Esophagus muscularis mucosa (tissue), 3 donors: ENCODE results near the gene RNF39.

Experiments used
- POLR2AphosphoS5 ChIP-seq, 2 donors: sonication (generic); formaldehyde crosslinking; IDR thresholded peaks; one replicate each; pipeline ENCODE4 v1.6.1; 2017; ENCODE audit warnings: antibody characterized with exemption in 2 of 2
- TF ChIP-seq, protein P1 (sequence below), 3 experiments: fragments of 200-600 bp in 2 of 3; fragments of 450-650 bp in 1 of 3; sonication (generic) in 2 of 3; IDR thresholded peaks; one replicate each; pipeline ENCODE4 v1.5.1; 2017 to 2019; ENCODE audit warnings: antibody characterized with exemption in 3 of 3, mild to moderate bottlenecking in 2 of 3, moderate library complexity in 1 of 3

- no peak for TF ChIP-seq POLR2AphosphoS5 (IDR thresholded peaks at IDR 0.05)
- TF ChIP-seq, protein P1, sequence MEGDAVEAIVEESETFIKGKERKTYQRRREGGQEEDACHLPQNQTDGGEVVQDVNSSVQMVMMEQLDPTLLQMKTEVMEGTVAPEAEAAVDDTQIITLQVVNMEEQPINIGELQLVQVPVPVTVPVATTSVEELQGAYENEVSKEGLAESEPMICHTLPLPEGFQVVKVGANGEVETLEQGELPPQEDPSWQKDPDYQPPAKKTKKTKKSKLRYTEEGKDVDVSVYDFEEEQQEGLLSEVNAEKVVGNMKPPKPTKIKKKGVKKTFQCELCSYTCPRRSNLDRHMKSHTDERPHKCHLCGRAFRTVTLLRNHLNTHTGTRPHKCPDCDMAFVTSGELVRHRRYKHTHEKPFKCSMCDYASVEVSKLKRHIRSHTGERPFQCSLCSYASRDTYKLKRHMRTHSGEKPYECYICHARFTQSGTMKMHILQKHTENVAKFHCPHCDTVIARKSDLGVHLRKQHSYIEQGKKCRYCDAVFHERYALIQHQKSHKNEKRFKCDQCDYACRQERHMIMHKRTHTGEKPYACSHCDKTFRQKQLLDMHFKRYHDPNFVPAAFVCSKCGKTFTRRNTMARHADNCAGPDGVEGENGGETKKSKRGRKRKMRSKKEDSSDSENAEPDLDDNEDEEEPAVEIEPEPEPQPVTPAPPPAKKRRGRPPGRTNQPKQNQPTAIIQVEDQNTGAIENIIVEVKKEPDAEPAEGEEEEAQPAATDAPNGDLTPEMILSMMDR (IDR thresholded peaks at IDR 0.05) = no peak
Measured at GRCh38 chr6:30104661-30105060, 29.1 kb upstream of the RNF39 start.
